NCI-H446 (cell line): ENCODE measurements around the gene IKZF3.
A peak's percentile ranks its signal among the peaks of the same experiment; 100 is the strongest.
"Not testable (repeated sequence)": the region's sequence is repeated elsewhere in the genome, so short reads cannot be mapped to it uniquely, and the experiment has no call there.

Experiments used
- DNase-seq, 2 experiments: peaks; one replicate each; lab custom pipeline; 2025; lab: John Stamatoyannopoulos, UW

The IKZF3 gene

GRCh38 chr17:39863918-39864746 lies at the start of gene IKZF3:
TSS of gene IKZF3 (minus strand) at chr17:39864312. CDS start at chr17:39864126, 186 bp downstream.
- peak in 1 of 2 experiments; percentile 1 for DNase-seq

- DNase-seq: no peak
Observed at GRCh38 chr17:39908789-39909352, 44.8 kb upstream of the IKZF3 start.

- no peak for DNase-seq
Observed at GRCh38 chr17:39904990-39905288, 40.8 kb upstream of the IKZF3 start.

GRCh38 chr17:39903158-39903884 lies 39.2 kb upstream of the IKZF3 start:
- no peak for DNase-seq

GRCh38 chr17:39902027-39902426 lies 37.9 kb upstream of the IKZF3 start:
- DNase-seq: not testable (repeated sequence)

- no peak for DNase-seq
Observed at GRCh38 chr17:39899215-39899614, 35.1 kb upstream of the IKZF3 start.

GRCh38 chr17:39898088-39898487 lies 34.0 kb upstream of the IKZF3 start:
- no peak for DNase-seq

- DNase-seq: no peak
Observed at GRCh38 chr17:39894681-39895376, 30.7 kb upstream of the IKZF3 start.

GRCh38 chr17:39889200-39889599 lies 25.1 kb upstream of the IKZF3 start:
- DNase-seq: no peak

GRCh38 chr17:39887078-39887477 lies 23.0 kb upstream of the IKZF3 start:
- no peak for DNase-seq

- DNase-seq: not testable (repeated sequence)
Observed at GRCh38 chr17:39886102-39886501, 22.0 kb upstream of the IKZF3 start.

GRCh38 chr17:39872751-39873150 lies 8.6 kb upstream of the IKZF3 start:
- no peak for DNase-seq

GRCh38 chr17:39871801-39872200 lies 7.7 kb upstream of the IKZF3 start:
- DNase-seq: no peak

- DNase-seq: no peak
Observed at GRCh38 chr17:39870776-39871175, 6.7 kb upstream of the IKZF3 start.

- DNase-seq: no peak
Observed at GRCh38 chr17:39868554-39868942, 4.4 kb upstream of the IKZF3 start.

GRCh38 chr17:39867880-39868553 lies 3.9 kb upstream of the IKZF3 start, which contains the start of gene ZPBP2:
TSS of gene ZPBP2 (plus strand) at chr17:39868202. CDS start at chr17:39868355, 153 bp downstream.
- no peak for DNase-seq

- DNase-seq: no peak
Observed at GRCh38 chr17:39867084-39867879, 3.2 kb upstream of the IKZF3 start.

GRCh38 chr17:39866013-39866730 lies 2.1 kb upstream of the IKZF3 start:
- DNase-seq: no peak

GRCh38 chr17:39863244-39863917 lies 731 bp downstream of the IKZF3 start:
- no peak for DNase-seq

GRCh38 chr17:39861235-39861634 lies 2.9 kb downstream of the IKZF3 start:
- no peak for DNase-seq
